Measurements from ENCODE around the gene UNC80. TPM values are rescaled to one million over a fixed set of nuclear protein-coding genes. Genes with fewer than 3 reads are reported as not detected.

Gene UNC80
- total and polyA plus RNA-seq, 2 donors (not counting 1 experiment from before 2014, with no cell fraction given) = not detected

- no peak for ATAC-seq (ENCODE audit: low read depth)
- no CpG with 5 or more reads among the region's 2 CpGs for WGBS (ENCODE audit: insufficient coverage)
- Mint-ChIP-seq H3K4me1 (peaks cover 44% of the 10 kb centered on the region), H3K27ac (no peak overlapping the region), H3K9me3 (ENCODE audit: insufficient read depth) (no peaks in the 10 kb centered on the region), H3K27me3 (no peaks in the 10 kb centered on the region), H3K4me3 (no peak overlapping the region)
- H3K79me2 ChIP-seq (ENCODE audit: control insufficient read depth, insufficient read depth, low read length) = peaks cover 99% of the 10 kb centered on the region
- ChIA-PET CTCF (interaction anchor here (0.6 kb wide), 1 partner anchor 181 kb away, joined by 3 read pairs; no protein-coding TSS in a partner anchor), POLR2A (no interaction called here)
- H3K36me3 ChIP-seq (replicated peaks in 1 of 2; ENCODE audit: control extremely low read depth in 1 of 2, control insufficient read depth in 1 of 2, extremely low read depth in 1 of 2, insufficient read depth in 2 of 2, low read length in 1 of 2) = peaks cover 9 to 41% of the 10 kb centered on the region in 2 experiments
- peaks cover 19 to 28% of the 10 kb centered on the region in 2 donors for H3K4me1 ChIP-seq (ENCODE audit: control insufficient read depth in 2 of 2, insufficient read depth in 2 of 2, low read length in 2 of 2)
- no peak overlapping the region for H3K27ac ChIP-seq (ENCODE audit: low read length in 2 of 2)
- H3K4me2 ChIP-seq (replicated peaks; ENCODE audit: low read depth, low read length, poor library complexity, severe bottlenecking) = no peak overlapping the region
- no peak overlapping the region for H3K4me3 ChIP-seq (ENCODE audit: control extremely low read depth in 1 of 5, extremely low read depth in 1 of 5, insufficient read depth in 1 of 5, low read depth in 2 of 5, low read length in 4 of 5)
- DNase-seq = no peak
- TF ChIP-seq CTCF (IDR thresholded peaks at IDR 0.05) = no peak
- TF ChIP-seq EZH2 (IDR thresholded peaks at IDR 0.05; ENCODE audit: borderline replicate concordance, insufficient read depth, low read depth, low read length, poor library complexity, severe bottlenecking) = no peak
- no peak overlapping the region for H2AFZ ChIP-seq (ENCODE audit: insufficient read depth, low read depth, low read length, poor library complexity, severe bottlenecking)
- no peaks in the 10 kb centered on the region for H3K27me3 ChIP-seq (replicated peaks in 1 of 4; ENCODE audit: control extremely low read depth in 1 of 4, control insufficient read depth in 3 of 4, insufficient read depth in 4 of 4, low read length in 3 of 4)
- H4K20me1 ChIP-seq (ENCODE audit: control insufficient read depth, insufficient read depth, low read length, poor library complexity, severe bottlenecking) = peaks cover 58% of the 10 kb centered on the region
- H3K9ac ChIP-seq (ENCODE audit: low read length) = no peak overlapping the region
- no peaks in the 10 kb centered on the region for H3K9me3 ChIP-seq (ENCODE audit: control extremely low read depth in 1 of 3, control insufficient read depth in 2 of 3, insufficient read depth in 1 of 3, low read length in 2 of 3)
- intact Hi-C loops (cut with micrococcal nuclease) = no loop called here
These were observed 236.3 kb downstream of the UNC80 start for GRCh38 chr2:210007895-210008294.

GRCh38 chr2:210009126-210009525 lies 237.5 kb downstream of the UNC80 start:
- ChIA-PET POLR2A (no interaction called here), CTCF (no interaction called here)
- Histone ChIP-seq H2AFZ (ENCODE audit: insufficient read depth, low read depth, low read length, poor library complexity, severe bottlenecking) (no peak overlapping the region), H3K9ac (ENCODE audit: low read length) (no peak overlapping the region), H4K20me1 (ENCODE audit: control insufficient read depth, insufficient read depth, low read length, poor library complexity, severe bottlenecking) (peaks cover 47% of the 10 kb centered on the region), H3K9me3 (ENCODE audit: control extremely low read depth in 1 of 3, control insufficient read depth in 2 of 3, insufficient read depth in 1 of 3, low read length in 2 of 3) (no peaks in the 10 kb centered on the region), H3K36me3 (replicated peaks in 1 of 2; ENCODE audit: control extremely low read depth in 1 of 2, control insufficient read depth in 1 of 2, extremely low read depth in 1 of 2, insufficient read depth in 2 of 2, low read length in 1 of 2) (peaks cover 12 to 44% of the 10 kb centered on the region in 2 experiments), H3K79me2 (ENCODE audit: control insufficient read depth, insufficient read depth, low read length) (peaks cover 94% of the 10 kb centered on the region), H3K4me1 (ENCODE audit: control insufficient read depth in 2 of 2, insufficient read depth in 2 of 2, low read length in 2 of 2) (peaks cover 9 to 15% of the 10 kb centered on the region in 2 donors), H3K4me3 (ENCODE audit: control extremely low read depth in 1 of 5, extremely low read depth in 1 of 5, insufficient read depth in 1 of 5, low read depth in 2 of 5, low read length in 4 of 5) (no peak overlapping the region), H3K27me3 (replicated peaks in 1 of 4; ENCODE audit: control extremely low read depth in 1 of 4, control insufficient read depth in 3 of 4, insufficient read depth in 4 of 4, low read length in 3 of 4) (no peaks in the 10 kb centered on the region), H3K27ac (ENCODE audit: low read length in 2 of 2) (no peak overlapping the region), H3K4me2 (replicated peaks; ENCODE audit: low read depth, low read length, poor library complexity, severe bottlenecking) (no peak overlapping the region)
- H3K9me3 Mint-ChIP-seq (ENCODE audit: insufficient read depth) = no peaks in the 10 kb centered on the region
- TF ChIP-seq CTCF (IDR thresholded peaks at IDR 0.05) (no peak), EZH2 (IDR thresholded peaks at IDR 0.05; ENCODE audit: borderline replicate concordance, insufficient read depth, low read depth, low read length, poor library complexity, severe bottlenecking) (no peak)
- no peaks in the 10 kb centered on the region for H3K27me3 Mint-ChIP-seq
- no CpG with 5 or more reads among the region's 6 CpGs for WGBS (ENCODE audit: insufficient coverage)
- ATAC-seq (ENCODE audit: low read depth) = no peak
- no peak overlapping the region for H3K4me3 Mint-ChIP-seq
- H3K4me1 Mint-ChIP-seq = peaks cover 34% of the 10 kb centered on the region
- H3K27ac Mint-ChIP-seq = no peak overlapping the region
- intact Hi-C loops (cut with micrococcal nuclease) = no loop called here
- DNase-seq = no peak

All from B cell (primary cell).